T-cell (primary cell): ENCODE data around the gene MX1. TPM values are rescaled to one million over a fixed set of nuclear protein-coding genes. Genes with fewer than 3 reads are reported as not detected.

Source experiments
- ATAC-seq, 4 experiments: fragments of 200-7000 bp in 3 of 4; fragments of 150-1000 bp in 1 of 4; cut with Tn5 transposase; replicated peaks in 1 of 4; 1 replicate in 3 of 4; 2 replicates in 1 of 4; pipeline ENCODE4 v1.10.0; 2021; ENCODE audit warnings: moderate library complexity in 3 of 4, mild to moderate bottlenecking in 2 of 4, moderate number of reproducible peaks in 1 of 4
- CTCF ChIA-PET, 2 donors: fragments of 300-600 bp; sonication (Branson Sonifier 250); formaldehyde crosslinking; loops; one replicate each; lab custom pipeline; 2022; ENCODE audit warnings: antibody characterized with exemption in 2 of 2; lab: Charles Lee
- POLR2A ChIA-PET, 2 donors: fragments of 300-600 bp; sonication (Branson Sonifier 250); formaldehyde crosslinking; loops; one replicate each; lab custom pipeline; 2022; ENCODE audit warnings: antibody characterized with exemption in 2 of 2; lab: Charles Lee
- DNase-seq, 35 experiments: peaks; one replicate each; pipeline versions ENCODE4 v3.0.0 to v3.0.0-alpha.2; 2013 to 2023
- H3K27ac ChIP-seq: one replicate; pipeline ENCODE4 v1.5.1; 2013; ENCODE audit warnings: low read length
- H3K27me3 ChIP-seq, 2 experiments: replicated peaks in 1 of 2; 1 replicate in 1 of 2; 2 replicates in 1 of 2; pipeline versions ENCODE4 v1.6.1 to v1.7.0; 2013; ENCODE audit warnings: low read length in 1 of 2, mixed read lengths in 1 of 2; ENCODE audit not compliant: control insufficient read depth in 2 of 2, insufficient read depth in 2 of 2; ENCODE audit errors: extremely low read depth in 1 of 2
- H3K36me3 ChIP-seq, 2 donors: 1 replicate in 1 of 2; 2 replicates in 1 of 2; pipeline versions ENCODE4 v1.6.1 to v1.7.0; 2013; ENCODE audit warnings: low read length in 1 of 2; ENCODE audit not compliant: control insufficient read depth in 2 of 2, insufficient read depth in 1 of 2; ENCODE audit errors: extremely low read depth in 1 of 2
- H3K4me1 ChIP-seq, 2 experiments: 1 replicate in 1 of 2; 2 replicates in 1 of 2; pipeline versions ENCODE4 v1.6.1 to v1.7.0; 2013; ENCODE audit warnings: low read length in 2 of 2, mixed read lengths in 1 of 2; ENCODE audit not compliant: insufficient read depth in 2 of 2, control insufficient read depth in 1 of 2; ENCODE audit errors: extremely low read depth in 1 of 2
- H3K4me3 ChIP-seq, 2 donors: 1 replicate in 1 of 2; 2 replicates in 1 of 2; pipeline versions ENCODE4 v1.5.1 to v1.7.0; 2013; ENCODE audit warnings: mild to moderate bottlenecking in 2 of 2, low read length in 1 of 2, moderate library complexity in 1 of 2; ENCODE audit not compliant: control insufficient read depth in 1 of 2; ENCODE audit errors: extremely low read depth in 1 of 2
- H3K9me3 ChIP-seq: 2 replicates; pipeline ENCODE4 v1.7.0; 2013
- H3K27ac Mint-ChIP-seq, 2 donors: one replicate each; pipeline ENCODE4 v1.8.0; 2020 to 2021; ENCODE audit warnings: mild to moderate bottlenecking in 2 of 2, mixed read lengths in 2 of 2
- H3K27me3 Mint-ChIP-seq, 2 donors: one replicate each; pipeline ENCODE4 v1.8.0; 2021 to 2022; ENCODE audit warnings: mixed read lengths in 2 of 2
- H3K36me3 Mint-ChIP-seq: one replicate; pipeline ENCODE4 v1.8.0; 2021; ENCODE audit warnings: mixed read lengths
- H3K4me1 Mint-ChIP-seq, 3 donors: one replicate each; pipeline ENCODE4 v1.8.0; 2020 to 2022; ENCODE audit warnings: mixed read lengths in 3 of 3, mild to moderate bottlenecking in 1 of 3
- H3K4me3 Mint-ChIP-seq, 3 donors: one replicate each; pipeline ENCODE4 v1.8.0; 2020 to 2022; ENCODE audit warnings: mild to moderate bottlenecking in 3 of 3, mixed read lengths in 3 of 3, moderate library complexity in 3 of 3
- H3K9me3 Mint-ChIP-seq, 3 donors: one replicate each; pipeline ENCODE4 v1.8.0; 2020 to 2022; ENCODE audit warnings: mixed read lengths in 3 of 3
- WGBS: methylation state at CpG from one replicate; pipeline ENCODE4 v1.1.5; 2013; ENCODE audit warnings: missing lambda C conversion rate; ENCODE audit not compliant: insufficient coverage; 5-methylcytosine and 5-hydroxymethylcytosine counted together
- total RNA-seq, 35 experiments: library from RNA in 6 of 35; stranded (reverse) in 6 of 35; fragments of 120-200 nt in 1 of 35; gene quantifications; one replicate each; pipeline versions ENCODE4 v1.2.1 to v1.2.4 and lab custom pipeline; 2013 to 2026

Gene MX1
- total RNA-seq, 5 donors from 2014 or later (not counting 1 experiment from before 2014, with no cell fraction given), result 55.2 to 82.5 (median 68.7) TPM

DNA sequence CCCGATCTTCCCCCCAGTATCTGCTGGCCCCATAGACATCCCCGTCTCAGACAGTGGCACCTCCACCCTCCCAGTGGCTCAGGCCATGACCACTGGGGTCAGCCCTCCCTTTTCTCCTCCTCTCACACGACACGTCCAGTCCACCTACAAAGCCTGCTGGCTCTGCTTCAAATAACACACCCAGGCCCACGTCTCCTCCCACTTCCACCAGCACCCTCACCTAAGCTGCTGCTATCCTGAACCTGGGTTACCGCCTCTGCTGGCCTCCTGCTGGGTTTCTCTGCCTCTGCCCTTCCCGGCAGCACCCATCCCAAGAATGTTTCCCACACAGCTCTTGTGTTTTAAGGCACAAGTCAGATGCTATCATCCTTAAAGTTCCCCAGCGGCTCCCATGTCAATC lies 38.2 kb upstream of the MX1 start:
- H3K4me3 ChIP-seq, result no peak overlapping the region
- no peaks in the 10 kb centered on the region for H3K27me3 Mint-ChIP-seq
- no peaks in the 10 kb centered on the region for H3K4me1 ChIP-seq
- no peak overlapping the region for H3K27ac ChIP-seq
- ATAC-seq (no peak), DNase-seq (no peak)
- peaks cover 16 to 46% of the 10 kb centered on the region in 2 donors for H3K36me3 ChIP-seq
- peaks cover 51% of the 10 kb centered on the region for H3K36me3 Mint-ChIP-seq
- CTCF ChIA-PET, result no interaction called here
- WGBS, result 92% methylated on average over 7 of the region's 8 CpGs
- no peaks in the 10 kb centered on the region for H3K9me3 ChIP-seq
- H3K27me3 ChIP-seq, result no peaks in the 10 kb centered on the region
- no peak overlapping the region for H3K4me3 Mint-ChIP-seq
- no peaks in the 10 kb centered on the region for H3K9me3 Mint-ChIP-seq
- H3K4me1 Mint-ChIP-seq, result no peaks in the 10 kb centered on the region
- no peak overlapping the region for H3K27ac Mint-ChIP-seq
- POLR2A ChIA-PET, result no interaction called here

DNA sequence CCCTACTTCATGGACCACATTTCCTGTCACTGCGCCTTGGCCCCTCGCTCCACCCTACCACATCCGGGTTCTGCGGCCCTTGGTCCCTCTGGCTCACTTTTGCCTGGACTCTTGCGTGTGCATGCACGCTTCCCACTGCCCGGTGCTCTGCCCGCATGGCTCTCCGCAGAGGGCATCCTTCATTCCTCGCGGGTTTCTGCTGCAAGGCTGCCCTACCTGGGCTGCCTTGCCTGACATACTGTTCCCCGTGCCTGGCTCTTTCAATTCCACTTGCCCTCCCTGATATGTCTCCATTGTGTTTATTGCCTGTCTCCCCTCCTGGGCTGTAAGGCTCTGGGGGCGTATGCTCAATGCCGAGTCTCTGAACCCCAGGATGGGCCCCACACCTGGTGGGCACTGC lies 37.8 kb upstream of the MX1 start:
- Mint-ChIP-seq H3K9me3 (no peaks in the 10 kb centered on the region), H3K27me3 (no peaks in the 10 kb centered on the region), H3K4me3 (no peak overlapping the region), H3K36me3 (peaks cover 52% of the 10 kb centered on the region), H3K4me1 (no peaks in the 10 kb centered on the region), H3K27ac (no peak overlapping the region)
- no peak overlapping the region for H3K4me3 ChIP-seq
- ChIA-PET CTCF (no interaction called here), POLR2A (no interaction called here)
- no peak for DNase-seq
- H3K9me3 ChIP-seq, result no peaks in the 10 kb centered on the region
- H3K4me1 ChIP-seq, result no peaks in the 10 kb centered on the region
- H3K27me3 ChIP-seq, result no peaks in the 10 kb centered on the region
- ATAC-seq, result no peak
- peaks cover 16 to 43% of the 10 kb centered on the region in 2 donors for H3K36me3 ChIP-seq
- H3K27ac ChIP-seq, result no peak overlapping the region
- 98% methylated on average over 14 of the region's 14 CpGs for WGBS

- no peaks in the 10 kb centered on the region for H3K4me1 ChIP-seq
- no peaks in the 10 kb centered on the region for H3K27me3 ChIP-seq
- Mint-ChIP-seq H3K4me1 (peaks cover 0 to 13% (median 0%) of the 10 kb centered on the region in 3 donors), H3K9me3 (no peaks in the 10 kb centered on the region), H3K4me3 (no peak overlapping the region), H3K36me3 (peaks cover 59% of the 10 kb centered on the region), H3K27ac (no peak overlapping the region), H3K27me3 (no peaks in the 10 kb centered on the region)
- ChIA-PET CTCF (no interaction called here), POLR2A (no interaction called here)
- 93% methylated on average over 12 of the region's 17 CpGs for WGBS
- no peak overlapping the region for H3K4me3 ChIP-seq
- no peaks in the 10 kb centered on the region for H3K9me3 ChIP-seq
- no peak for DNase-seq
- no peak for ATAC-seq
- H3K27ac ChIP-seq, result no peak overlapping the region
- peaks cover 16 to 35% of the 10 kb centered on the region in 2 donors for H3K36me3 ChIP-seq
Observed at GRCh38 chr21:41390043-41390639, 35.9 kb upstream of the MX1 start.

DNA sequence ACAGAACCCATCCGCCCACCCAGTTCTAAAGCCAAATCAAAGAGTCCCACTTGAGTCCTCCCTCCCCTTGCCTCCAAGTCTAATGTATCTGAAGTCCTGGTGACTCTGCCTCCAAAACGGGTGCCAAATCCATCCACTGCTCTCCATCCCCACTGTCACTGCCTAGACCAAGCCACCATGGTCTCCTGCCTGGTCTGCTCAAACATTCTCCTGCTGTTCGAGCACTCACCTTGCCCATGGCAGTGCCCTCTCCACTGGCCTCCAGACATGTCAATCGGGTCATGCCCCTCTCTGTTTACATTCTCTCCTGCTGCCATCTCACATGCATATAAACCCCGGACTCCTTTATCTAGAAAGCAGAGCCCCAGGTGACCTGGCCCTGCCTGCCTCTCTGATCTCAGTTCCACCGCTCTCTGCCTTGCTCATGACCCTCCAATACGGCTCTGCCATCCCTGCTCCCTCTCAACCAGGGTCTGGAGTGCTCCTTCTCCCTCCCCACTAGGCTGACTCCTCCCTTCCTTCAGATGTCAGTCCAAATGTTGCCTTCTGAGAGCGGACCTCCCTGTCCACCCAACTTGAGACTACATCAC lies 32.1 kb upstream of the MX1 start:
- peaks cover 12 to 42% of the 10 kb centered on the region in 2 donors for H3K36me3 ChIP-seq
- H3K9me3 ChIP-seq, result no peaks in the 10 kb centered on the region
- ChIA-PET CTCF (no interaction called here), POLR2A (no interaction called here)
- no peak overlapping the region for H3K27ac ChIP-seq
- H3K4me1 ChIP-seq, result no peaks in the 10 kb centered on the region
- Mint-ChIP-seq H3K4me1 (peaks cover 0 to 13% (median 0%) of the 10 kb centered on the region in 3 donors), H3K36me3 (peaks cover 66% of the 10 kb centered on the region), H3K4me3 (no peak overlapping the region), H3K27ac (peak overlapping the region in 1 of 2 donors; percentile 20), H3K9me3 (no peaks in the 10 kb centered on the region), H3K27me3 (no peaks in the 10 kb centered on the region)
- ATAC-seq, result no peak
- no peaks in the 10 kb centered on the region for H3K27me3 ChIP-seq
- H3K4me3 ChIP-seq, result no peak overlapping the region
- 92% methylated on average over 8 of the region's 8 CpGs for WGBS
- DNase-seq, result no peak

DNA sequence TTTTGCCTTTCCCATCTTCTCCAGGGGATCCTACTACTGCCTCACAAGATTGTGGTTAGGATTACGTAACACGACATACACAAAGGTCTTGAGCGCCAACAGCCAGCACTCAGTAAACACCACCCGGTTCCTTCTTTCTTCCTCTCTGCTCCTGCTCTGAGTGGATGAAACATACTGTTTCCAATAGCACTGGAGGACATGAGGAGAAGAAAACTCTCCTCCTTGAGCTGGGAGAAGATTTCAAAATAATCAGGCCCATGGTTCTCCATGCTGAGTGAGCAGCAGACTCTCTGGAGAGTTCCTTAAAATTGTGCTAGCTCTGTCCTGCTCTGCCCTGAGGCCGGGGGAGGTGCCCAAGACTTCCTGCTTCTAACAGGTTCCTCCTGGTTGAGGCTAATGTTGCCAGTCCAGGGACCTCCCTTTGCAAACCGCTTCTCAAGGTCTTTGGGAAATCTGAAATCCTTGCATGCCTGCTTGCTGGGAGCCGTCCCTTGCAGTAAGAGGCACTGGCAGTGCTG lies 29.4 kb upstream of the MX1 start:
- DNase-seq, result peak in 1 of 35 experiments; percentile 10
- H3K4me3 ChIP-seq, result no peak overlapping the region
- 40% methylated on average over 3 of the region's 7 CpGs for WGBS
- no peak overlapping the region for H3K27ac ChIP-seq
- CTCF ChIA-PET, result no interaction called here
- peaks cover 14 to 47% of the 10 kb centered on the region in 2 donors for H3K36me3 ChIP-seq
- Mint-ChIP-seq H3K9me3 (no peaks in the 10 kb centered on the region), H3K27ac (no peak overlapping the region), H3K36me3 (peaks cover 78% of the 10 kb centered on the region), H3K4me1 (peaks cover 0 to 13% (median 0%) of the 10 kb centered on the region in 3 donors), H3K4me3 (no peak overlapping the region), H3K27me3 (no peaks in the 10 kb centered on the region)
- H3K4me1 ChIP-seq, result no peaks in the 10 kb centered on the region
- H3K27me3 ChIP-seq, result no peaks in the 10 kb centered on the region
- ATAC-seq, result no peak
- H3K9me3 ChIP-seq, result no peaks in the 10 kb centered on the region
- POLR2A ChIA-PET, result no interaction called here

GRCh38 chr21:41397471-41397891 lies 28.6 kb upstream of the MX1 start:
- H3K9me3 Mint-ChIP-seq, result no peaks in the 10 kb centered on the region
- no peak overlapping the region for H3K27ac ChIP-seq
- ChIA-PET CTCF (no interaction called here), POLR2A (no interaction called here)
- H3K27ac Mint-ChIP-seq, result no peak overlapping the region
- 82% methylated on average over 5 of the region's 7 CpGs for WGBS
- H3K4me3 Mint-ChIP-seq, result no peak overlapping the region
- no peak overlapping the region for H3K4me3 ChIP-seq
- DNase-seq, result no peak
- no peaks in the 10 kb centered on the region for H3K27me3 ChIP-seq
- peaks cover 14 to 56% of the 10 kb centered on the region in 2 donors for H3K36me3 ChIP-seq
- H3K36me3 Mint-ChIP-seq, result peaks cover 82% of the 10 kb centered on the region
- H3K4me1 Mint-ChIP-seq, result peaks cover 0 to 13% (median 0%) of the 10 kb centered on the region in 3 donors
- H3K9me3 ChIP-seq, result no peaks in the 10 kb centered on the region
- H3K4me1 ChIP-seq, result no peaks in the 10 kb centered on the region
- no peaks in the 10 kb centered on the region for H3K27me3 Mint-ChIP-seq
- ATAC-seq, result no peak
